WERI-Rb-1 (cell line): ENCODE data around the gene CLK1.
"Not testable (repeated sequence)": the region's sequence is repeated elsewhere in the genome, so short reads cannot be mapped to it uniquely, and the experiment has no call there.

Experiments
- DNase-seq: peaks from one replicate; pipeline ENCODE4 v3.0.0-alpha.2; 2020
- H3K27ac ChIP-seq: fragments of 250-450 bp; sonication (Bioruptor Pico); 2 replicates; pipeline ENCODE4 v1.5.1; 2020; ENCODE audit warnings: mild to moderate bottlenecking, moderate library complexity
- H3K27me3 ChIP-seq: fragments of 250-450 bp; sonication (Bioruptor Pico); 2 replicates; pipeline ENCODE4 v1.5.1; 2021; ENCODE audit warnings: mild to moderate bottlenecking, low read depth, moderate library complexity; ENCODE audit not compliant: insufficient read depth, severe bottlenecking
- H3K36me3 ChIP-seq: fragments of 250-450 bp; sonication (Bioruptor Pico); 2 replicates; pipeline ENCODE4 v1.5.1; 2020; ENCODE audit warnings: mild to moderate bottlenecking, moderate library complexity
- H3K4me3 ChIP-seq: 2 replicates; pipeline ENCODE4 v1.5.1; 2011; ENCODE audit warnings: low read depth, mild to moderate bottlenecking, control low read depth, low read length
- H3K9me3 ChIP-seq: fragments of 250-450 bp; sonication (Bioruptor Pico); 2 replicates; pipeline ENCODE4 v1.5.1; 2021; ENCODE audit warnings: mild to moderate bottlenecking, moderate library complexity; ENCODE audit not compliant: severe bottlenecking
- CTCF ChIP-seq: IDR thresholded peaks from 2 replicates; pipeline ENCODE4 v1.5.1; 2011; ENCODE audit warnings: low read depth, mild to moderate bottlenecking, control low read depth, inconsistent platforms, low read length

The CLK1 gene

GRCh38 chr2:200820573-200821234, 43.8 kb downstream of the CLK1 start:
- H3K27ac ChIP-seq: no peak overlapping the region
- H3K36me3 ChIP-seq: peaks cover 64% of the 10 kb centered on the region
- no peak for DNase-seq
- no peaks in the 10 kb centered on the region for H3K9me3 ChIP-seq
- H3K27me3 ChIP-seq: no peaks in the 10 kb centered on the region
- TF ChIP-seq CTCF: no peak
- H3K4me3 ChIP-seq: no peak overlapping the region

- peaks cover 82% of the 10 kb centered on the region for H3K36me3 ChIP-seq
- H3K9me3 ChIP-seq, H3K27me3 ChIP-seq, H3K27ac ChIP-seq, H3K4me3 ChIP-seq, DNase-seq: not testable (repeated sequence)
These were observed 45.7 kb downstream of the CLK1 start for GRCh38 chr2:200818732-200819131.

GRCh38 chr2:200814917-200815316, 49.5 kb downstream of the CLK1 start:
- no peak for DNase-seq
- Histone ChIP-seq H3K27me3 (no peaks in the 10 kb centered on the region), H3K4me3 (no peak overlapping the region), H3K27ac (no peak overlapping the region), H3K36me3 (peaks cover 81% of the 10 kb centered on the region), H3K9me3 (no peaks in the 10 kb centered on the region)
- no peak for TF ChIP-seq CTCF

- no peak overlapping the region for H3K4me3 ChIP-seq
These were observed 50.1 kb downstream of the CLK1 start for GRCh38 chr2:200814276-200814815.

GRCh38 chr2:200812122-200813022, 52.1 kb downstream of the CLK1 start:
- H3K27me3 ChIP-seq: no peaks in the 10 kb centered on the region
- H3K36me3 ChIP-seq: peaks cover 55% of the 10 kb centered on the region
- H3K9me3 ChIP-seq: no peaks in the 10 kb centered on the region
- DNase-seq: peak; percentile 83
- TF ChIP-seq CTCF: peak; percentile 73
- H3K4me3 ChIP-seq: peak overlapping the region; percentile 86
- peak overlapping the region; percentile 100 for H3K27ac ChIP-seq

More at GRCh38 chr2:200814276-200814815, 50.1 kb downstream of the CLK1 start:
- no peaks in the 10 kb centered on the region for H3K9me3 ChIP-seq
- H3K27me3 ChIP-seq: no peaks in the 10 kb centered on the region
- no peak for TF ChIP-seq CTCF
- no peak overlapping the region for H3K27ac ChIP-seq
- DNase-seq: no peak
- peaks cover 75% of the 10 kb centered on the region for H3K36me3 ChIP-seq
